Right atrium auricular region (tissue), 2 donors: ENCODE data around the gene CDKAL1. TPM values are rescaled to one million over a fixed set of nuclear protein-coding genes. Genes with fewer than 3 reads are reported as not detected.
"Not testable (repeated sequence)": the region's sequence is repeated elsewhere in the genome, so short reads cannot be mapped to it uniquely, and the experiment has no call there.

ENCODE experiments used
- DNase-seq: peaks from one replicate; pipeline ENCODE4 v3.0.0-alpha.2; 2019; ENCODE audit warnings: low spot score
- H3K27ac ChIP-seq, 2 donors: fragments of 200-600 bp; sonication (generic); 1 replicate in 1 of 2; 2 replicates in 1 of 2; pipeline ENCODE4 v1.5.1; 2016 to 2019
- H3K27me3 ChIP-seq, 2 donors: fragments of 200-600 bp; sonication (generic); one replicate each; pipeline versions ENCODE4 v1.5.1 to v1.6.0; 2017 to 2019
- H3K36me3 ChIP-seq: fragments of 200-600 bp; sonication (generic); one replicate; pipeline ENCODE4 v1.5.1; 2016
- H3K4me1 ChIP-seq, 2 donors: fragments of 200-600 bp; sonication (generic); one replicate each; pipeline versions ENCODE4 v1.5.1 to v1.6.0; 2017 to 2019
- H3K4me3 ChIP-seq, 2 donors: fragments of 200-600 bp; sonication (generic); 1 replicate in 1 of 2; 2 replicates in 1 of 2; pipeline ENCODE4 v1.5.1; 2017 to 2019; ENCODE audit warnings: mild to moderate bottlenecking in 1 of 2, moderate library complexity in 1 of 2
- H3K9me3 ChIP-seq, 2 donors: fragments of 200-600 bp; sonication (generic); one replicate each; pipeline ENCODE4 v1.5.1; 2019
- total RNA-seq, 2 donors: library from RNA; depleted of rRNA; stranded (reverse); fragments of >200 nt; gene quantifications; one replicate each; pipeline ENCODE4 v1.1.0, GENCODE V29; 2016
- TF ChIP-seq, protein P1 (sequence below), 2 donors: fragments of 200-600 bp; sonication (generic); IDR thresholded peaks; one replicate each; pipeline ENCODE4 v1.5.1; 2019; ENCODE audit warnings: antibody characterized with exemption in 2 of 2

CDKAL1 gene
- total RNA-seq, 2 donors from 2014 or later: 8.8 to 10.5 TPM

GRCh38 chr6:20718705-20719653 lies 184.7 kb downstream of the CDKAL1 start:
- no peak for DNase-seq
- Histone ChIP-seq H3K4me3 (no peak overlapping the region), H3K4me1 (no peaks in the 10 kb centered on the region), H3K36me3 (no peaks in the 10 kb centered on the region), H3K9me3 (peaks cover 0 to 4% of the 10 kb centered on the region in 2 donors), H3K27me3 (no peaks in the 10 kb centered on the region), H3K27ac (no peak overlapping the region)
- TF ChIP-seq, protein P1, sequence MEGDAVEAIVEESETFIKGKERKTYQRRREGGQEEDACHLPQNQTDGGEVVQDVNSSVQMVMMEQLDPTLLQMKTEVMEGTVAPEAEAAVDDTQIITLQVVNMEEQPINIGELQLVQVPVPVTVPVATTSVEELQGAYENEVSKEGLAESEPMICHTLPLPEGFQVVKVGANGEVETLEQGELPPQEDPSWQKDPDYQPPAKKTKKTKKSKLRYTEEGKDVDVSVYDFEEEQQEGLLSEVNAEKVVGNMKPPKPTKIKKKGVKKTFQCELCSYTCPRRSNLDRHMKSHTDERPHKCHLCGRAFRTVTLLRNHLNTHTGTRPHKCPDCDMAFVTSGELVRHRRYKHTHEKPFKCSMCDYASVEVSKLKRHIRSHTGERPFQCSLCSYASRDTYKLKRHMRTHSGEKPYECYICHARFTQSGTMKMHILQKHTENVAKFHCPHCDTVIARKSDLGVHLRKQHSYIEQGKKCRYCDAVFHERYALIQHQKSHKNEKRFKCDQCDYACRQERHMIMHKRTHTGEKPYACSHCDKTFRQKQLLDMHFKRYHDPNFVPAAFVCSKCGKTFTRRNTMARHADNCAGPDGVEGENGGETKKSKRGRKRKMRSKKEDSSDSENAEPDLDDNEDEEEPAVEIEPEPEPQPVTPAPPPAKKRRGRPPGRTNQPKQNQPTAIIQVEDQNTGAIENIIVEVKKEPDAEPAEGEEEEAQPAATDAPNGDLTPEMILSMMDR (IDR thresholded peaks at IDR 0.05): no peak

DNA sequence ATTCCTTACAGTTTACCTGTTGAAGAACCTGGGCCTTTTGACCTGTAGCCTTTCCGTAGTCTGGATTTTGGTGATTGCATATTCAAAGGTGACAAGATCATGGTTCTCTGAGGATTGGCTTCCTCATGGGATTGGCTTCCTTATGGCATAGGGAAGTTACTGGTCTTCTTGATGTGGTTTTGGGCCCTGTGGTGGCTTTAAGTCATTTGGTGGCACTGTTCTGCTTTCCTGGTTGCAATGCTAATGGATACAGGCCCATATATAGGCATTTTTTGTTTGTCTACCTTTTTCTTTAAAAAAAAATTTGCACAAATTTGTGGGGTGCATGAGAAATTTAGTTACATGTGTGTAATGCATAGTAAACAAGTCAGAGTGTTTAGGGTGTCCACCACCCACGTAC lies 185.7 kb downstream of the CDKAL1 start:
- no peaks in the 10 kb centered on the region for H3K27me3 ChIP-seq
- TF ChIP-seq, protein P1 (IDR thresholded peaks at IDR 0.05): no peak
- H3K4me3 ChIP-seq: no peak overlapping the region
- H3K27ac ChIP-seq: no peak overlapping the region
- DNase-seq: no peak
- H3K9me3 ChIP-seq: peaks cover 0 to 4% of the 10 kb centered on the region in 2 donors
- H3K36me3 ChIP-seq: no peaks in the 10 kb centered on the region
- no peaks in the 10 kb centered on the region for H3K4me1 ChIP-seq

- H3K4me1 ChIP-seq, H3K27ac ChIP-seq, H3K36me3 ChIP-seq, DNase-seq, H3K27me3 ChIP-seq, H3K4me3 ChIP-seq, H3K9me3 ChIP-seq: not testable (repeated sequence)
Observed at GRCh38 chr6:20721121-20721520, 186.9 kb downstream of the CDKAL1 start.

- Histone ChIP-seq H3K4me1 (no peaks in the 10 kb centered on the region), H3K27me3 (no peaks in the 10 kb centered on the region), H3K9me3 (peaks cover 0 to 4% of the 10 kb centered on the region in 2 donors), H3K36me3 (no peaks in the 10 kb centered on the region), H3K4me3 (no peak overlapping the region), H3K27ac (no peak overlapping the region)
- TF ChIP-seq, protein P1 (IDR thresholded peaks at IDR 0.05): no peak
- no peak for DNase-seq
Observed at GRCh38 chr6:20722455-20722854, 188.2 kb downstream of the CDKAL1 start.

GRCh38 chr6:20723236-20723635 lies 189.0 kb downstream of the CDKAL1 start:
- Histone ChIP-seq H3K4me3 (no peak overlapping the region), H3K27ac (no peak overlapping the region), H3K4me1 (no peaks in the 10 kb centered on the region), H3K27me3 (no peaks in the 10 kb centered on the region), H3K36me3 (no peaks in the 10 kb centered on the region), H3K9me3 (peaks cover 0 to 4% of the 10 kb centered on the region in 2 donors)
- DNase-seq: no peak
- TF ChIP-seq, protein P1 (IDR thresholded peaks at IDR 0.05): no peak

GRCh38 chr6:20724443-20725190 lies 190.4 kb downstream of the CDKAL1 start:
- H3K4me3 ChIP-seq: no peak overlapping the region
- no peak overlapping the region for H3K27ac ChIP-seq
- TF ChIP-seq, protein P1 (IDR thresholded peaks at IDR 0.05): no peak
- H3K27me3 ChIP-seq: no peaks in the 10 kb centered on the region
- DNase-seq: no peak
- H3K9me3 ChIP-seq: peaks cover 0 to 4% of the 10 kb centered on the region in 2 donors
- H3K36me3 ChIP-seq: no peaks in the 10 kb centered on the region
- no peaks in the 10 kb centered on the region for H3K4me1 ChIP-seq

DNA sequence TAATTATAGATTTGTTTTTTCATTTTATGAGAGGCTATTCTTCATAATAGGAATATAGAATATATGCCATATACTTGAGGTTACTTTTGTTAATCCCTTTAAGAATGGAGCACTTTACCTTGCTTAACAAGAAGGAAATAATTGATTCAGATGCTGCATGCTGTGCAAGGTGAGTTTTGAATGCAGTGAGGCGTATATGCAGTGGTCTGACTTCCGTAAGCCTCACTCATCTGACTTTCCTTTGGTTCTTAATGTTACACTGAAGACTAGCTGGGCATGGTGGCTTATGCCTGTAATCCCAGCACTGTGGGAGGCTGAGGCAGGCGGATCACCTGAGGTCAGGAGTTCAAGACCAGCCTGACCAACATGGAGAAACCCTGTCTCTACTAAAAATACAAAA lies 191.0 kb downstream of the CDKAL1 start:
- H3K9me3 ChIP-seq, H3K27ac ChIP-seq, H3K4me1 ChIP-seq, H3K36me3 ChIP-seq, DNase-seq, H3K27me3 ChIP-seq, H3K4me3 ChIP-seq: not testable (repeated sequence)
